ENCODE data around the gene HCFC1R1.

The HCFC1R1 gene

DNA sequence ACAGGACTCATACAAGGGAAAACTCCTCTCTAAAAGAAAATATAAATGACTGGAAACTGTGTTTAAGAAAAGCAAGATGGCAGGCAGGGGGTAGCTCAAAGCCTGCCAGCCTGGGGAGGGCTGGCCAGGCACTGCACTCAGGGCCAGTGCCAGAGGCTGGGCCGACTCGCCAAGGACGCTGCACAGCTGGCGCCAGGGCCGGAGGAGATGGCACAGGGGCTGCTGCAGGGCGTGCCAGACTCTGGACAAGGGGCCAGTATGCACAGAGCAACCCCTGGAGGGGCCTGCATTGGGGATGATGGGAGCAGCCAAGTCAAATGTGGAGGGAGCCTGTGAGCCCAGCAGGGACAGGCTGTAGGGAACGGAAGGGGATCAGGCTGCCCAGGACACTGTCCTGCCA is 47.5 kb downstream of the HCFC1R1 start:
- no peak for DNase-seq (ENCODE audit: low read depth)

DNA sequence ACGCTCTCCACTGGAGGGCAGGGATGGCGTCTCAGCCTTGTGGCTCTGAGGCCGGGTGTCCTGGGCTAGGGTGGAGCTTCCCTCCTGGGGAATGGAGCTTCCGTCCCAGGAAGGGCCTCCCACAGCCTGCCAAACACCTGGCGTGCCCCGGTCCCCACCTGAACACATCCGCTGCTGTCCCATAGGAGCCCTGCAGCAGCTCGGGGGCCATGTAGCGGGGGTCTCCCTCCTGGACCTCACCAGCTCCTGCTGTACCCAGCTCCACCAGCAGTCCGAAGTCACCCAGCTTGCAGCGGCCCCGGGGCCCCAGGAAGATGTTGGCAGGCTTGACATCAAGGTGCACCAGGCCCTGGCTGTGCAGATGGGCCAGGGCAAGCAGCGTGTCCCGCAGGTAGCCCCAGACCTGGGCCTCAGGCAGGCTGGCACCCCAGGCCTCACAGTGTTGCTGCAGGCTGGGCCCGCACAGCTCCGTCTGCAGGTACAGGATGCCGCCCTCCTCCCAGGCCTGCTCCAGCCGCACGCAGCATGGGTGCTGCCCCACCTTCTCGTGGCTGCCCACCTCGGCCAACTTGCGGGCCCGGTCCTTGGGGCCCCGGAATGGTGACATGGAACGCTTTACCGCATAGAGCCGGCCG is 48.5 kb downstream of the HCFC1R1 start:
- no peak for DNase-seq (ENCODE audit: low read depth)

DNA sequence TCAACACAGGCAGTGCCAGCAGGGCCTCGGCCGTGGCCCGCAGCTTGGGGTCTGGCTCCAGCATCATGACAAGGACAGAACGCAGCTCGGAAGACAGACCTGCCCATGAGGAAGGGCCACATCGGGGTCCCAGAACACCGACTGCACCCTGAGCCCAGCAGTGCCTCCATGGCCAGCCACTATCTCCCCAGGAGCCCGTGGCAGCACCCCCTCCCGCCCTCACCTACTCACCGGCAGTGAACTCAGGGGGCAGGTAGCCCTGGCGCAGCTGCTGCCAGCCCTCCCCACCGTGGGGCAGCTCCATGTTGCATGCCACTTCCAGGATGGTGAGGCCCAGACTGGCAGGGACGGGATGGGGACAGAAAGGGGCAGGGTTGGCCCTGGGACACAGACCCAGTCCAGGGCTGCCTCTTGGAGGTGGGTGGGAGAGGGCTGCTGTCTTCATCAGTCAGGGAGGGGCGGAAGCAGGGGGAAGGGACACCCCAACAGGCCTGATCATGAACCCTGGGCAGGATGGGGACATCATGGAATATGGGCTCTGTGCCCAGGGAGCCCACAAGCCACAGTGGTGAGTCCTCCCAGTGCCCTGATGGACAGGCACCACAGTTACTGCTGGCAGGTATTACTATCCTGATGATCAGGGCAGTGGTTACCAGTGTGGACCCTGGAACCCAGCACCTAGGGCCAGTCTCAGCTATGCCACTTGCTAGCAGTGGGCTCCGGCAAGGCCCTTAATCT is 49.3 kb downstream of the HCFC1R1 start:
- no peak for DNase-seq (ENCODE audit: low read depth)

DNA sequence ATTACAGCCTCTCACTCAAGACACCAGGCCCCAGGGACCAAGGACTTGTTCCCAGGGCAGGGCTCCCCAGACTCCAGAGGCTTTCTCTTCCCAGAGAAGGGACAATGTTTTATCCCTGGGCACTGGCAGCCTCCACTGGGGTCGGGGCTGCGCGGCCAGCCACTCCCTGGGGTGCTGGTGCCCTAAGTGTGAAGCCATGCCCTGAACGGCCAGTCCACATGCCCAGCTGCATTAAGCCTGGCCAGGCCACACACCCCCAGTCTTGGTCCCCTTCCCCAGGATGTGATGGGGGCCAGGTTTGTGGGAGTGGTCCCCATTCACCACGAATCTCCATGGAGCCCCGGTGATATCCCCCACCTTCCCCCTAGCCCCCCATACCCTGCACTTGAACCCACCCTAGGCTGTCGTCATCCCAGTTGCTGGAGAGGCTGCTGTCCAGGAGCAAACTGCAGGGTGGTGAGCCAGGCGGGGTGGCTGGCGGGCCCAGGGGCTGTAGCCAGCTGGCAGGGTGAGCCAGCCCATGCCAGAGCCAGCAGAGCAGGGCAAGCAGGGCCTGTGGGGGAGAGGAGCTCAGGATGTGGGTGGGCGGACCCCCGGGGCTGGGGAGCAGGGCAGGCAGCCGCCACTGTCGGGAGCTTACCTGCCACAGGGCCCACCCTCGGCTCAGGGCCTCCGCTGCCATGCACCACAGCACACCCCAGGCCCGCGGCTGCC is 50.0 kb downstream of the HCFC1R1 start:
- DNase-seq (ENCODE audit: low read depth): no peak

DNA sequence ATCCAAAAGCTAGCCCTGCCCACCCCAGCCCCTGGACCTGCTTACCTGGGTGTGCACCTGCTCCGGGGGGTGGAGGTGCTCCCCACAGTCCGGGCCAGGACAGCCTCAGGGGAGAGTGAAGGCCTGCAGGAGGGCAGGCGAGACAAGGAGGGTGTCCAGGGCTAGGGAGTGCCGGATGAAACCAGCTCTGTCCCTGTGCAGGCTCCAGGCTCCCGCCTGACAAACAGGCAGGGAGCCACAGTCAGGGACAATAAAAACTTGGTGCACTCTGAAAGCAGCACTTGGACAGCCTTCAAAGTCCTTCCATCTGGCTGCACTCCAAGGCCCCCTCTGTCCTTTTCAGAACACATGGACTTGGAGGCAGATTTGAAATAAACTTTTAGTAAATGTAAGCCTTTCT is 50.6 kb downstream of the HCFC1R1 start:
- no peak for DNase-seq (ENCODE audit: low read depth)

Data from HS-5 (cell line).